Kidney (tissue), 14 donors: ENCODE measurements around the gene FZD7. TPM values are rescaled to one million over a fixed set of nuclear protein-coding genes. Genes with fewer than 3 reads are reported as not detected.

Experiments used
- DNase-seq, 5 donors: peaks; one replicate each; pipeline ENCODE4 v3.0.0-alpha.2; 2013 to 2020
- FAIRE-seq: peaks from 2 replicates; lab custom pipeline; 2012; peaks lifted over from hg19 to GRCh38; lab: Jason Lieb, UNC
- H3K27ac ChIP-seq, 2 donors: one replicate each; pipeline ENCODE4 v1.7.0; 2013; ENCODE audit warnings: low read depth in 2 of 2, low read length in 2 of 2, inconsistent platforms in 1 of 2
- H3K27me3 ChIP-seq: one replicate; pipeline ENCODE4 v1.7.1; 2013; ENCODE audit warnings: low read length, inconsistent platforms; ENCODE audit not compliant: control insufficient read depth, insufficient read depth
- H3K36me3 ChIP-seq, 3 donors: one replicate each; pipeline versions ENCODE4 v1.7.0 to v1.7.1; 2013; ENCODE audit warnings: low read length in 3 of 3, control low read depth in 1 of 3, inconsistent platforms in 1 of 3; ENCODE audit not compliant: insufficient read depth in 3 of 3, control insufficient read depth in 2 of 3
- H3K4me1 ChIP-seq, 3 donors: one replicate each; pipeline versions ENCODE4 v1.7.0 to v1.7.1; 2013; ENCODE audit warnings: low read length in 3 of 3, inconsistent platforms in 1 of 3, low read depth in 1 of 3; ENCODE audit not compliant: control insufficient read depth in 2 of 3, insufficient read depth in 2 of 3
- H3K4me3 ChIP-seq, 3 donors: one replicate each; pipeline versions ENCODE4 v1.7.0 to v1.8.1; 2013; ENCODE audit warnings: low read length in 3 of 3, control low read depth in 1 of 3, inconsistent platforms in 1 of 3
- H3K9ac ChIP-seq, 3 donors: one replicate each; pipeline versions ENCODE4 v1.7.0 to v1.7.1; 2013; ENCODE audit warnings: low read length in 3 of 3, control low read depth in 1 of 3, inconsistent platforms in 1 of 3
- H3K9me3 ChIP-seq, 3 donors: one replicate each; pipeline versions ENCODE4 v1.7.0 to v1.7.1; 2013; ENCODE audit warnings: low read length in 3 of 3, control low read depth in 1 of 3, inconsistent platforms in 1 of 3; ENCODE audit not compliant: control insufficient read depth in 2 of 3, insufficient read depth in 1 of 3
- intact Hi-C: fragments of 100-400 bp; cut with DNase I; formaldehyde crosslinking; loops from one replicate; pipeline ENCODE4 v1.11.1; 2022
- polyA plus RNA-seq: library from polyadenylated mRNA; stranded (reverse); fragments of 350-450 nt; fragmentation: Illumina TruSeq; extraction: RNeasy Lipid Tissue Mini Kit (QIAGEN cat#74804); gene quantifications from one replicate; pipeline ENCODE4 v1.2.3, GENCODE V29; 2014; ENCODE audit warnings: low read depth, low replicate concordance; ENCODE audit not compliant: insufficient read depth
- total RNA-seq: library from RNA; stranded (reverse); fragmentation: NEBNext Ultra II Directional; extraction: Animal tissue kit (Norgen Biotek cat#: 25700); gene quantifications from one replicate; pipeline ENCODE4 v1.2.1, GENCODE V29; 2021
- TF ChIP-seq, protein P1 (sequence below): IDR thresholded peaks from 3 replicates; pipeline ENCODE4 v1.5.1; 2012; ENCODE audit warnings: mild to moderate bottlenecking, moderate library complexity, borderline replicate concordance; ENCODE audit not compliant: insufficient read depth; ENCODE audit errors: extremely low read depth
- donor health status: control.
- donor health status: control.
- donor health status: control.
- donor health status: control.
- donor health status: control.
- donor health status: DM: yes; HTN: yes; CAD: no.
- donor health status: Normal renal cell carcinoma (clear cell type).

Gene FZD7
- total and polyA plus RNA-seq, 2 donors from 2014 or later = 5.6 to 14.0 TPM

DNA sequence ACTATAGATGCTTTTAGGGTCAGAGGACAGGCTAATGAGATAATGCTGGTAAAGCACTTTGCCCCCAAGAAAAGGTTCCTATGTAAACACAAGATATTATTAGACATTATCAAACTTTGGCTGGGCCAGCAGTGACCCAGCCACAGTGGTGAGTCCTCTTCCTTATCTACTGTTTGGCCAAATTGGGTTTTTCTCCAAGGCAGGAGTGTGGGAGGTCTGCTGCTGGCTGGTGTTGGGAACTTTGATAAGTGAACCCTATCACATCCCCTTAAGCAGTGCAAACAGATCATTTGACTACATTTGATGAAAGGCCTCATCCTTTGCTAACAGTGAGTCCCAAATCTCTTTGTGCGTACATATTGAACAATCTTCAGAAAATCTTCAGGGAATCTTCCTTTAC, 16.2 kb downstream of the FZD7 start:
- Histone ChIP-seq H3K4me1 (no peaks in the 10 kb centered on the region), H3K9me3 (no peaks in the 10 kb centered on the region), H3K4me3 (no peak overlapping the region), H3K27me3 (no peaks in the 10 kb centered on the region), H3K36me3 (no peaks in the 10 kb centered on the region), H3K27ac (no peak overlapping the region), H3K9ac (no peak overlapping the region)
- DNase-seq = peak in 1 of 5 donors; percentile 45
- TF ChIP-seq, protein P1, sequence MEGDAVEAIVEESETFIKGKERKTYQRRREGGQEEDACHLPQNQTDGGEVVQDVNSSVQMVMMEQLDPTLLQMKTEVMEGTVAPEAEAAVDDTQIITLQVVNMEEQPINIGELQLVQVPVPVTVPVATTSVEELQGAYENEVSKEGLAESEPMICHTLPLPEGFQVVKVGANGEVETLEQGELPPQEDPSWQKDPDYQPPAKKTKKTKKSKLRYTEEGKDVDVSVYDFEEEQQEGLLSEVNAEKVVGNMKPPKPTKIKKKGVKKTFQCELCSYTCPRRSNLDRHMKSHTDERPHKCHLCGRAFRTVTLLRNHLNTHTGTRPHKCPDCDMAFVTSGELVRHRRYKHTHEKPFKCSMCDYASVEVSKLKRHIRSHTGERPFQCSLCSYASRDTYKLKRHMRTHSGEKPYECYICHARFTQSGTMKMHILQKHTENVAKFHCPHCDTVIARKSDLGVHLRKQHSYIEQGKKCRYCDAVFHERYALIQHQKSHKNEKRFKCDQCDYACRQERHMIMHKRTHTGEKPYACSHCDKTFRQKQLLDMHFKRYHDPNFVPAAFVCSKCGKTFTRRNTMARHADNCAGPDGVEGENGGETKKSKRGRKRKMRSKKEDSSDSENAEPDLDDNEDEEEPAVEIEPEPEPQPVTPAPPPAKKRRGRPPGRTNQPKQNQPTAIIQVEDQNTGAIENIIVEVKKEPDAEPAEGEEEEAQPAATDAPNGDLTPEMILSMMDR = no peak
- intact Hi-C loops = no loop called here
- FAIRE-seq = no peak

DNA sequence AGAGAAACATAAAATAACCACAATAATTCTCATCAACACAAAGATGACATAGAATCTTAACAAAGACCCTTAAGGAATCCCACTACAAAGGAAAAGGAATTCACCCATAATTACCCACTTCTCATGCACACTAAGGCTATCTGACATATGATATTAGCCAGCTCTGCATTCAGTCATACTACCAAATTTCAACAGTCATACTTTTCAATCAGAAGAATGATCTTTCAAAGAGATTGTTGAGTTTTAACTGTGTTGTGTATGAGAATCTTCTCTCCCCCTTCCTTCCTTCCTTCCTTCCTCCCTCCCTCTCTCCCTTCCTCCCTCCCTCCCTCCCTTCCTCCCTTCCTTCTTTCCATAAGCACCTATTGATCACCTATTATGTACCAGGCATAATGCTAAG, 17.0 kb downstream of the FZD7 start:
- Histone ChIP-seq H3K4me1 (no peaks in the 10 kb centered on the region), H3K9me3 (no peaks in the 10 kb centered on the region), H3K27me3 (no peaks in the 10 kb centered on the region), H3K4me3 (no peak overlapping the region), H3K9ac (no peak overlapping the region), H3K36me3 (no peaks in the 10 kb centered on the region), H3K27ac (no peak overlapping the region)
- no peak for FAIRE-seq
- intact Hi-C loops = no loop called here
- no peak for DNase-seq
- TF ChIP-seq, protein P1 = no peak

DNA sequence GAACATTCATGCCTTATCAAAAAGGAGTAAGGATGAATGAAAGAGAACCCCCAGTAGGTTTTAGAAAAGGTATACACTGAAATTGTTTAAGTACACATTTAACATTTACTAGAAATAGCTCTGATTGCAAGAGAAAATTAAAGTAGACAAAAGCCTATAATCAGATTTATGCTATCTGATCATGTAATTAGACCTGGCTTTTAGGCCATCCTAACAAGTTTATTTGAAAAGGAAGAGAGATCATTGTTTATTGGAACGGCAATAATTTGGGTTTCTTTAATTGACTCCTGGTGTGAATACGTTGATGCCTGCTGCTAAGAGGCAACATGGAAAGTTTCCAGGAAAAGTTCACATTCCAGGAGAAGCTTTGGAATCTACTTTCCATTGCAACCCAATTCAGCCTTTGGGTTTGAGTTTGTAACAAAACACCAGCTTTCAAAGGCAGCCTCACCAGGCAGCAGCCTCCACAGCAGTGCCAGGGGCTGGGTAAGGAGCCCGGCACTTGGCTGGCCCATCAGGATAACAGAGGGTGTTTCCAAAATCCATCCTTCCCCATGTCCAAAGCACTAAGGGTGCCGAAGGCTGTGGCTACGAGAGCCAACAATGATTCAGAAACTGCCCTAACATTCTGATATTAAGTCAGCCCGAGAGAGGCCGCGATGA, 18.0 kb downstream of the FZD7 start:
- H3K27ac ChIP-seq = no peak overlapping the region
- no peak overlapping the region for H3K9ac ChIP-seq
- H3K4me3 ChIP-seq = no peak overlapping the region
- intact Hi-C loops = no loop called here
- H3K27me3 ChIP-seq = no peaks in the 10 kb centered on the region
- FAIRE-seq (no peak), DNase-seq (peak in 1 of 5 donors; percentile 51)
- TF ChIP-seq, protein P1 = no peak
- no peaks in the 10 kb centered on the region for H3K36me3 ChIP-seq
- no peaks in the 10 kb centered on the region for H3K4me1 ChIP-seq
- no peaks in the 10 kb centered on the region for H3K9me3 ChIP-seq

DNA sequence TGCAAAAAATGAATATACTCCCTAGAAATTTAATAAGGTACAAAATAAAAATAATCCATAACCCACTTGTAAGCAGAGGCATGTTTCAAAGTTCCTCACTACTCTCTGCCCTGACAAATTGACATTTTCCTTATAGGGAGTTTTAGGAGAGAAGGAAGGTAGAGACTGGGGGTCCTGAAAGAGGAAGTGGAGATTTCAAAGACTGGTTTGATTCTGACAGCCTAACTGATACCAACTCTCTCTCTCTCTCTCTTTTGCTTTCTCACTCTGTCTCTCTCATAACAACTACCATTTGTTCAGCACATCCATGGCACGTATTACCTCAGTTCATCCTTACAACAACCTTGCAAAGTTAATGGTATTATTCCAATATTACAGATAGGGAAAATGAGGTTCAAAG, 18.6 kb downstream of the FZD7 start:
- intact Hi-C loops = no loop called here

More for the DNA sequence above, 18.6 kb downstream of the FZD7 start:
- no peak overlapping the region for H3K9ac ChIP-seq
- H3K27me3 ChIP-seq = no peaks in the 10 kb centered on the region
- H3K4me3 ChIP-seq = no peak overlapping the region
- H3K36me3 ChIP-seq = no peaks in the 10 kb centered on the region
- no peaks in the 10 kb centered on the region for H3K9me3 ChIP-seq
- H3K4me1 ChIP-seq = no peaks in the 10 kb centered on the region
- H3K27ac ChIP-seq = no peak overlapping the region
- DNase-seq (no peak), FAIRE-seq (no peak)
- TF ChIP-seq, protein P1 = no peak
